IPS-11a (cell line): ENCODE measurements around the gene CEP72.

Source experiments
- H3K4me3 ChIP-seq: one replicate; pipeline ENCODE4 v1.5.1; 2013; ENCODE audit warnings: low read depth, low read length, control low read depth

CEP72 gene

DNA sequence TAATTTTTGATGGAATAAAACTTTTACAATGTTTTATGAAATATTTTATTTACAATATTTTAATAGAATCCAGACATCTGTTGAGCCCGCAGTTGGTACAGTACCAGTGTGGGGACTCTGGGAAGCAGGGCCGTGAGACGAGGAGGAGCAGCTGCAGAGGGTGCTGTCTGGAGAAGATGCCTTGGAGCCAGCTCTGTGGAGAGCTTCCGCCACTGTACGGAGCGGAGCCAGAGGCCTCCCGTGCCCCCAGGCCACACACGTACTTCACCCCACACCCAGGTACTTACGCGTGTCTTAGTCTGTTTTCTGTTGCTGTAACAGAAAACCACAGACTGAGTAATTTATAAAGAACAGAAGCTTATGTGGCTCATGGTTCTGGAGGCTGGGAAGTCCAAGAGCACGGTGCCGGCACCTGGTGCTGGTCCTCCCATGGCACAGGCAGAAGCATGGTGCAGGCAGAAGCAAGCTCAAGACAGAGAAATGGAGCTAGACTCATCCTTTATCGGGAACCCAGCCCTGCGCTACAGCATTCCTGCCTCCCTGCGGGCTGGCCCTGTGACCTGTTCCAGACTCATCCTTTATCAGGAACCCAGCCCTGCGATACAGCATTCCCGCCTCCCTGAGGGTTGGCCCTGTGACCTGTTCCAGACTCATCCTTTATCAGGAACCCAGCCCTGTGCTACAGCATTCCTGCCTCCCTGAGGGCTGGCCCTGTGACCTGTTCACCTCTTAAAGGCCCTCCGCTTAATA, 23.3 kb downstream of the CEP72 start:
- no peak overlapping the region for H3K4me3 ChIP-seq

DNA sequence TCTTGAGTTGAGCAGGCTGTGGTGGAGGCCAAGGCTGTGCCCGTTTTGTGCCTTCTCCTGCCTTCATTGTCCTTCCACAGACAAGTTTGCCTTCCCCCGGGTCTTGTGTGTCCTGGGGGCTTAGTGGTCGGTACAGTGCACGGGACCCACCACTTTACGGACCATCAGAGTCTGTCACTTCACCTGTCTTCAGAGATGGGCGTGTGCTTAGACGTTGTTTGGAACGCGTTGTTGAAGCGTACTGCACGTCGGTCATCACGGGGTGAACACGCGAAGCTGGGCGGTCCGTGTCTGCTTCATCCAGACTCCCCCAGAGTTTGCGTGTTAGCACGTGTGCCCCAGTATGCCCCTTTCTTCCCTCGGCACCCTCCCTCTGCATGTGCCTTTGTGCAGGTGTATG, 24.8 kb downstream of the CEP72 start:
- H3K4me3 ChIP-seq, result no peak overlapping the region

- no peak overlapping the region for H3K4me3 ChIP-seq
Observed at GRCh38 chr5:637581-638450, 25.7 kb downstream of the CEP72 start.

GRCh38 chr5:638501-639252, 26.5 kb downstream of the CEP72 start:
- no peak overlapping the region for H3K4me3 ChIP-seq

GRCh38 chr5:639253-639530, 27.1 kb downstream of the CEP72 start:
- no peak overlapping the region for H3K4me3 ChIP-seq

GRCh38 chr5:639584-640213, 27.6 kb downstream of the CEP72 start:
- H3K4me3 ChIP-seq, result no peak overlapping the region

GRCh38 chr5:640461-641330, 28.6 kb downstream of the CEP72 start:
- no peak overlapping the region for H3K4me3 ChIP-seq

- no peak overlapping the region for H3K4me3 ChIP-seq
Observed at GRCh38 chr5:641331-641765, 29.2 kb downstream of the CEP72 start.

DNA sequence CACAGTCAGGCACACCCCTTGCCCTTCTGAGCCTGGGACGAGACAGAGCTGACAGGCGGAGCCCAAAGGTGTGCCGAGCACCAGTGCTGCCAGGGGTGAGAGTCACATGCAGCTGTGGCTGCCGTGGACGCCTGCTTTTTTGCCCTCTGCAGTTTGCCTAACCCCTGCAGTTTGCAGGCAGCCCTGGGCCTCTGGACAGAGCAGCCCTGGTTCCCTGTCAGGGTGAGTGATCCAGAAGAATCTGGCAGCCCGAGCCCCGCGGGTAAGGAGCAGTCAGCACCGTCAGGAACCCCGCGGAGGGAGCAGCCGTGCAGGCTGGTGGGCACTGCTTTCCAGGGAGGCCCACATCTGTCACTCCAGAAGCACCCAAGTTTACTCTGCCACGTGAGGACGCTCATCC, 30.3 kb downstream of the CEP72 start:
- H3K4me3 ChIP-seq, result no peak overlapping the region

DNA sequence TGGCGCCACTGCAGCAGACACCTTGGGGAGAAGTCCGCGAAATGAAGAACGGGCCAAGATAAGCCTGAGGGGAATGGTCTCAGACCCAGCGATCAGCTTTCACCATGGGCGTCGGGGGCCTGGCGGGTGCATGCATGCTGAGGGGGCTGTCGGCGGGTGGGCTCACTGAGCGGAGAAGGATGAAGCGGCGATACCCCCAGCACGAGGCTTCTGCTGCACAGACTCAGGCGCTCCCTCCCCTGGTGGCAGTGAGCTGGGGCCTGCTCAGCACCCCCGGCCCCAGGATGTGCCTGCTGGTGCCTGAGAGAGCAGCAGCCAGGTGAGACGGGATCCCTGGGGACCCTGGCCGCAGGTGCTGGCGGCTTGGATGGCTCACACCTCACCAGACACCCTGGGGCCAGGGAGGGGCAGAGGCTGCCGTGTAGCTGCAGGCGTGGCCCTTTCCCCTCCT, 31.2 kb downstream of the CEP72 start:
- H3K4me3 ChIP-seq, result no peak overlapping the region

- no peak overlapping the region for H3K4me3 ChIP-seq
Observed at GRCh38 chr5:643811-644271, 31.7 kb downstream of the CEP72 start.

DNA sequence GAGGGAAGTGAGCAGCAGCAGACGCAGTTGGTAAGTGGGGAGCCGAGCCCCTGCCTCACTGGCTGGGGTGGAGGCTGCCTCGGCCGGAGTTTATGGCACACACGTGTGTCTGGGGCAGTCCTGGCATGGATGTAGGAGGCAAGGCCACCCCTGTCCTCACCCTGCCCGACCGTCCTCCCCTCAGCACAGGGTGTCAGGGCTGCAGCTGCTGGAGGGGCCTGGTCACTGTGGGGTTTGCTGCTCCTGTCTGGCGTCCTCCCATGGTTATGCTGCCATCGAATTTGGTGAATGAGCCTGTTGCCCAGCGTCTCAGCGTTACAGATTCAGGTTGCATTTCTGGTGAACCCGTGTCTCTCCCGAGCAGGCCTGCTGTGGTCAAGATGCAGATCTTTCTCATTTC, 32.4 kb downstream of the CEP72 start:
- no peak overlapping the region for H3K4me3 ChIP-seq

GRCh38 chr5:644971-645370, 32.8 kb downstream of the CEP72 start:
- H3K4me3 ChIP-seq, result no peak overlapping the region

GRCh38 chr5:645421-645820, 33.3 kb downstream of the CEP72 start:
- H3K4me3 ChIP-seq, result no peak overlapping the region

DNA sequence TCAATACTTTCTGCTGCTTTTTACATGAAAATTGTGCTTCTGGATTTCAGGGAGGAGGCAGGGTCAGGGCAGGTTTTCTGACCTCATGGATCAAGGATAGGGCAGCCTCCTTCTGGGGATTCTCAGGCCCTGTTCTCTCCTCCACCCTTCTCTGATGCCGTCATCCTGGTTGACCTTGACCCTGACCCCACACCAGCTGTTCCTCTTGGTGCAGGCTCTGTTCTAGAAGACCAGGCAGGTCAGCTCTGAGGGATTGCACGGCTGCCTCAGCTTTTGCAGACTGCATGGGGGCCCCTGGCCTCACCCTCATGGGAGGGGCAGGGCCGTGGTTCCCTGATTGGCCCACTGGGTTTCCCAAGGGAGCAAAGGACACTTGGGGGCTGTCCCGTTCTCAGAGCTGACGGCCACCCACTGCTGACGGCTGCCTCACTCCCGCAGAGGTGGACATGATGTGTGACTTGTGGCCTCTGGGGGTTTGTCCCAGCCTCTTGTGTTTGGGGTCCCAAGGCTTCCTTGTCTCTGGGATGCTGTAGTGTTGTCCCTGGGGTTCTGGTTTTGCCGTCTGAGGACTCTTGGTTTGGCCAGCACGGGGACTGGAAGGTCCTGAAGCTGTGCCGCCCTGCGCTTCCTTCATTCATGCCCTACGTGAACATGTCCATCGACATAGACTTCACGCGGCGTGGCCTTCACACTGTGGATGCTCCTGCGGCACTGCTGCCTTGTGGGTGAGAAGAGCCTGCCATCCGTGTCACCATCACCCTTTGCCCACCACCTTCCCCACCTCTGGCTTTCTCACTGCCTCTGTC, 34.5 kb downstream of the CEP72 start:
- no peak overlapping the region for H3K4me3 ChIP-seq

GRCh38 chr5:647311-647710, 35.2 kb downstream of the CEP72 start:
- H3K4me3 ChIP-seq, result no peak overlapping the region

DNA sequence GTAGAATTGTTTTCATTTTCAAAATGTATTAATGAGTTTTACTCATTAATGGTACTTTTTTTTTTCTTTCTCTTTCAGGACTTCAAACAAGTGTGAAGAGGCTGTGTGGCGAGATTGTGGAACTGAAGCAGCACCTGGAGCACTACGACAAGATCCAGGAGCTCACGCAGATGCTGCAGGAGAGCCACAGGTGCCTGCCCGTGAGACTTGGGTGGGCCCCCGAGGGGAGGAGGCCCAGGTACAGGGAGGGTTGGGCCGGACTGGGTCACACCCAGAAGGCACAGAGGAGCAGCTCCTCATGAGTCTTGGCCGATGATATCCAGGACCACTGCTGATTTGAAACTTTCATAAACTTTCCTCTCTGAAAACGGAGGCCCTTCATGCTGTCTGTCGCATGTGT, 35.6 kb downstream of the CEP72 start:
- no peak overlapping the region for H3K4me3 ChIP-seq

DNA sequence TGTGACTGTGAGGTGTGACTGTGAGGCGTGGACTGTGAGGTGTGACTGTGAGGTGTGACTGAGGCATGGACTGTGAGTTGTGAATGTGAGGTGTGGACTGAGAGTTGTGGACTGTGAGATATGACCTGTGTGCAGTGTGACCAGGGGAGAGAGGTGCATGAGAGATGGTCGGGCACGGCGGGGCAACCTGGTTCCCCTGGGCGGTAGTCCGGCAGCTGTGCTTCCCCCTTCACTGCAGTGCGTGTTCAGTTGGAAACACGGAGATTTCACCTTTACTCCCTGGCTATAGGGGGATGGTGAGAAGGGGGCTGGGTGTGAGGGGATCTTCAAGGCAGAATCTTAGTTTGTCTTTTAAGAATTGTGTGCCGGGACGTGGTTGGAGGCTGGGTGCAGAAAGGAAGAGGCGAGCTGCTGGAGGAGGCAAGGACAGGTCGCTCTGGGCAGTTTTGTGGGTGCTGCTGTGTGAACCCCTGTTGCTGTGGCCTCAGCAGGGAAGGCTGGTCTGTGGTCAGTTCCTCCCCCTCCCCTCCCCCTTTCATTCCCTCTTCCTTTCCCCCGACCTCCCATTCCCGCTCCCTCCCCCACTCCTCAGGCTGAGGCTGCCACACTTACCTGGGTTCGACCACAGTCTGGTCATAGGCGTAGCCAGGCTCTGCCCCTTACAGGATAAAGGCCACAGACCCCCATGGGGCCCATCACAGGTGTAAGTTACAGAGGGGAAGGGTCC, 39.3 kb downstream of the CEP72 start:
- H3K4me3 ChIP-seq, result no peak overlapping the region
